HFF-Myc (cell line): Measurements from ENCODE around the gene PLIN1.

Experiments
- DNase-seq: peaks from one replicate; pipeline ENCODE4 v3.0.0-alpha.2; 2011; ENCODE audit warnings: low read depth; ENCODE audit errors: extremely low read depth
- H3K4me3 ChIP-seq: replicated peaks from 2 replicates; pipeline ENCODE4 v1.5.1; 2011; ENCODE audit warnings: low read depth, mild to moderate bottlenecking, control low read depth, low read length
- TF ChIP-seq, protein P1 (sequence below): IDR thresholded peaks from 2 replicates; pipeline ENCODE4 v1.5.1; 2012; ENCODE audit warnings: mild to moderate bottlenecking, low read depth, low read length, control low read depth; ENCODE audit errors: missing control alignments

The PLIN1 gene

DNA sequence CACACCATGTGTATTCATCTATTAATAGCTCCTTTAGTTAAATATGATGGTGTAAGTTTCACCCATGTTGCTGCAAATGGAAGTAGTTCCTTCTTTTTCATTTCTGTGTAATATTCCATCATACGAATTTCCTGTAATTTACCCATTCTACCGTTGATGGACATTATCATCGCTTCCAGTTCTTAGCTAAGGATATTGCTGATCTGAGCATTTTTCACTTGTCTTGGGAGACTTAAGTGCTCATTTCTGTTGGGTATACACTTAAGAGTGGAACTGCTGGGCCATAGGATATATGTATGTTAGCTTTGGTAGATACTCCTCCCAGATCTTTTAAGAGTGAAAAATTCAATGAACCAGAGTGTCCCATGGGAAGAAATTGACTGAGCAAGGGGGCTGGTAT is 11.0 kb downstream of the PLIN1 start:
- H3K4me3 ChIP-seq, result no peak overlapping the region
- DNase-seq, result no peak
- TF ChIP-seq, protein P1, sequence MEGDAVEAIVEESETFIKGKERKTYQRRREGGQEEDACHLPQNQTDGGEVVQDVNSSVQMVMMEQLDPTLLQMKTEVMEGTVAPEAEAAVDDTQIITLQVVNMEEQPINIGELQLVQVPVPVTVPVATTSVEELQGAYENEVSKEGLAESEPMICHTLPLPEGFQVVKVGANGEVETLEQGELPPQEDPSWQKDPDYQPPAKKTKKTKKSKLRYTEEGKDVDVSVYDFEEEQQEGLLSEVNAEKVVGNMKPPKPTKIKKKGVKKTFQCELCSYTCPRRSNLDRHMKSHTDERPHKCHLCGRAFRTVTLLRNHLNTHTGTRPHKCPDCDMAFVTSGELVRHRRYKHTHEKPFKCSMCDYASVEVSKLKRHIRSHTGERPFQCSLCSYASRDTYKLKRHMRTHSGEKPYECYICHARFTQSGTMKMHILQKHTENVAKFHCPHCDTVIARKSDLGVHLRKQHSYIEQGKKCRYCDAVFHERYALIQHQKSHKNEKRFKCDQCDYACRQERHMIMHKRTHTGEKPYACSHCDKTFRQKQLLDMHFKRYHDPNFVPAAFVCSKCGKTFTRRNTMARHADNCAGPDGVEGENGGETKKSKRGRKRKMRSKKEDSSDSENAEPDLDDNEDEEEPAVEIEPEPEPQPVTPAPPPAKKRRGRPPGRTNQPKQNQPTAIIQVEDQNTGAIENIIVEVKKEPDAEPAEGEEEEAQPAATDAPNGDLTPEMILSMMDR, result no peak

DNA sequence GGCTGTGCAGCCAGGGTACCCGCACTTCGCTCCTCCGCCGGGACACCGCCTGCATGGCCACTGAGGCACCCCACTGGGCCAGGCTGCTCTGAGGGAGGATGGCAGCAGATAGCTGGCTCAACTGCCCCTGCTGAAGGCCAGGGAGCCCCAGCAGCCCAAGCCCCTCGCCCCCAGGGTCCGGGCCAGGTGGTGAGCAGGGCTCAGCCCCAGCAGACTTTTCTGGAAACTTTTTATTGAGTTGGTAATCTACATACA is 11.5 kb downstream of the PLIN1 start:
- TF ChIP-seq, protein P1, result no peak
- H3K4me3 ChIP-seq, result no peak overlapping the region
- no peak for DNase-seq

DNA sequence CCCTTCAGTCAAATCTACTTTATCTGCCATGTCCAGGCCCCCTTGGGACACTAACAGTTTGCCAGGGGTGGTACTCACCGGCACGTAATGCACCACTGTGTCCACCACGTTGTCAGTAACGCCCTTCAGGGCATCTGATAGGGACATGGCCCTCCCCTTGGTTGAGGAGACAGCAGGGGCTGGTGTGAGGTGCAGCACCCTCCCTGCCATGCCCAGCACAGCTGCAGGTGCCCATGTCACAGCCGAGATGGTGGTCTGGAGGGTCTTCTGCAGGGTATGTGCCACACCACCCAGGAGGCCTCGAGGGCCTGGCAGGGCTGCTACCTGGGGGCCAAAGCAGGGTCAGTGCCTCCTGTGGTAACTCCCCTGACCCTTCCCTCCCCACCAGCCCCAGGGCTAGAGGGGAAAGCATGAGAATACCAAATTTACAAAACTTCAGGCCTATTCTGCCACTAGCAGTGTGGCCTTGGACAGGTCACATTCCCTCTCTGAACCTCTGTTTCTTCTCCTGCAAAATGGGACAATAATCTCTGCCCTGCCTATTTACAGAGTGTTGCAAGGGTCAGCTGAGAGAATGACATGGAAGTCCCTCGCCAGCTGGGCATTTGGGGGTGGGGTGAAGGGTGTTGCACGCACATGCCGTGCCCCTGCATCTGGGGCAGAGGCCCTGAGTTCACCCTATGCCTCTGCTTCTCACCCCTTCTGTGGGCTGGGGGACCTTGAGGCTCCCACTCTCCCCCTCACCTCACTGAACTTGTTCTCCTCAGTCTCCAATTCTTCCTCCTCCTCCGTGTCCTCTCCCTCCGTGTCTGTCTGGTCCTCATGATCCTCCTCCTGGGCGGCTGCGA is 12.1 kb downstream of the PLIN1 start:
- no peak for DNase-seq
- TF ChIP-seq, protein P1, result no peak
- H3K4me3 ChIP-seq, result no peak overlapping the region

DNA sequence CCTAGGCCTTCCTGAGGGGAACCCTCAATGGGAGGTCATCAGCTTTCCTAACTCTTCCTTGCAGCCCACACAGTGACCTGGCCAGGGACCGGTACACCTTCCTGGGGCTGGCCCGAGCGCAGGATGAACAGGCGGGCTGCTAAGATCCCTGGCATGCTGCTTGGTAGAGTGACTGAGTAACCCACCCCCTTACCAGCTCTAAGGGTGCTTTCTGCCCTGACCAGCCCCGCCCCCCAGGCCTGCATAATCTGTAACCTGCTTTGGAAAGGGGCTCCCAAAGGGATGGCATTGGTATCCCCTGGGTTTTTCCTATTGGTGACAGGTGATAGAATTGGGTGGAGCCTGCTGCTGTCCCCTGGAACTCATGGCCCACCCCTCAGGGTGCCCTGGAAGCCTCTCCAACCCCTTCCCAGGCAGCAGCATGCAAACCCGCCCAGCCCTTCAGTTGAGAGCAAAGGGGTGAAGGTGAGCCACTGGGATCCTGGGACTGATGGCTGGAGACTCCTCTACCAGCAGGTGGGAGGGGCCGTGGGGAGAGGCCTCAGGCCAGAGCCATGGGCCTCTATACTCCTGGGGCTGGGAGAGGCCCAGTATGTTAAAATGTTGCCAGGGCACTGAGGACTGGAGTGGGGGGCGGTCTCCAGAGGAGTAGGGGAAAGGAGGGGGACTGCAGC is 12.8 kb downstream of the PLIN1 start:
- no peak for DNase-seq
- TF ChIP-seq, protein P1, result no peak
- peak overlapping the region; percentile 30 for H3K4me3 ChIP-seq

DNA sequence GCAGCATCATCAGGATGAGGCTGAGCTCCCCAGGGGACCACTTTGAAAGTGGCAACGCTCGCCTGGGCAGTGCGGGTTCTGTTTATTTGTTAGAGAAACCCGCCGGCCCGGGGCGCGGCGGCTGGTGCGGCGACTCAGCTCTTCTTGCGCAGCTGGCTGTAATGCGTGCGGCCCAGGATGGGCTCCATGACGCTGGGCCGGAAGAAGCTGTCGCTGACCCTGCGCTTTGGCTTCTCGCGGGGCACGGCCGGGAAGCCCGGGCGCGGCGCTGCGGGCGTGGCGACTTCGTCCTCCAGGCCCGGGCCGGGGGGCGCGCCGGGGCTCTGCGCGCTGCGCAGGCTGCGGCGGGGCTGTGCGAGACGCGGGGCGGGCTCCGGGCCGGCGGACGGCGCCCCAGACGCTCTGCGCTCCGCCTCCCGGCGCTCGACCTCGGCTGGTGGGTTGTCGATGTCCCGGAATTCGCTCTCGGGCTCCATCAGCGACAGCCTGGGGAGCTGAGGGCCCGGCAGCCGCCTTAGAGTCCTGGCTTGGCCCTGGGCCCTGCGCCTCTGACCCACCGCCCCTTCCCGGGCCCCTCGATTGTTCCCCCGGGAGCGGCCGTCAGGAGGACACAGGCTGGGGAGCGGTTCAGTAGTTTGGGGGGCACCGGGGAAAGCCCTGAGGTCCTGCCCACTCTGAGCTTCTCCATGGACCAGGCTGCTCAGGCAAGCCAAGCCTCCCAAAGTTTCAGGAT is 13.6 kb downstream of the PLIN1 start:
- DNase-seq, result no peak
- TF ChIP-seq, protein P1, result no peak
- peak overlapping the region; percentile 30 for H3K4me3 ChIP-seq

DNA sequence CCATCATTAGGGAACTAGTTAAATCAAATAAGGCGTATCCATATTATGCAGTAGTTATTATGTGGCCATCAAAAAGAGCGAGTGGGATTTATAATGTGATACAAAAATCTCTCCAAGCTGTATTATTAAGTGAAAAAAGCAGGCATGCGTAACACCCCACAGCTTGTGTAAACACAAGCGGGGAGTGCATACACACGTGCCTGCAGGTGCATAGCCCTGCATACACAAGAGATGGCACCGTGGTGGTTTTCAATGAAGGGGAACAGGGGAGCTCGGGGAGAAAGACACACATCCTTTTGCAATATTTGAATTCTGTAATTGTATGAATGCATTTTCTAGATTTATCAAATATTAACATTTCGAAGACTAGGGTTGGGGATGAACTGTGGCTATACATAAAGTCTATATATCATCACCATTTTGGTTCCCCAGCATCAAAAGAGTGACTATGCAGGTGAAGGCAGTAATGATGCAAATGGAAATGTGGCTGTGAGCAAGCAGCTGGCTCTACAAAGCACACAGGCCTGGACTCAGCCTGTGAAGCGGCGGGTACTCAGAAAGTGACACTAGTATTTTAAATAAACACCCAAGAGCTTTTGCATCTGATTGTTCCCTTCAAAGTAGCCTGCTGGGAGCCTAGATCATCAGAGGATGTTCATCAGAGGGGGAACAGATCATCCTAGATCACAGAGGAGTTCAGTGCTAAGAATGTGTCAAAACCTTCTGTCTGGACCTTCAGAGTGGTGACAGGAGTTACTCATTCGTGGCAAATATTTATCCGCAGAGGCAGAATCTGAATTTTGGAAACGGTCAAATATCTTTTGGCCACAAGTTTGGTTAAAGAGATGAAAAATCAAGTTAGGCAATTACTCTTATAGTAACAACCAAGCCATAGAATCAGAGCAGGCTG is 14.5 kb downstream of the PLIN1 start:
- DNase-seq, result no peak
- H3K4me3 ChIP-seq, result peak overlapping the region; percentile 30
- TF ChIP-seq, protein P1, result no peak
